Lung (tissue), 12 donors: Measurements from ENCODE around the gene PPT2. TPM values are rescaled to one million over a fixed set of nuclear protein-coding genes. Genes with fewer than 3 reads are reported as not detected.

Experiments
- ATAC-seq: fragments of 200-7000 bp; cut with Tn5 transposase; one replicate; pipeline ENCODE4 v1.9.1; 2020; ENCODE audit warnings: moderate number of reproducible peaks; ENCODE audit not compliant: insufficient read depth, low FRiP score
- DNase-seq, 3 donors: peaks; one replicate each; pipeline ENCODE4 v3.0.0-alpha.2; 2013 to 2017
- H3K27ac ChIP-seq, 2 donors: one replicate each; pipeline ENCODE4 v1.5.1; 2013; ENCODE audit warnings: mild to moderate bottlenecking in 2 of 2, moderate library complexity in 2 of 2, control low read depth in 1 of 2, inconsistent platforms in 1 of 2, low read depth in 1 of 2, low read length in 1 of 2
- H3K27me3 ChIP-seq, 3 donors: one replicate each; pipeline ENCODE4 v1.5.1; 2013; ENCODE audit warnings: low read length in 2 of 3; ENCODE audit not compliant: control insufficient read depth in 3 of 3, insufficient read depth in 3 of 3
- H3K36me3 ChIP-seq, 4 donors: one replicate each; pipeline ENCODE4 v1.5.1; 2013; ENCODE audit warnings: low read length in 4 of 4, mild to moderate bottlenecking in 1 of 4, moderate library complexity in 1 of 4; ENCODE audit not compliant: control insufficient read depth in 4 of 4, insufficient read depth in 4 of 4
- H3K4me1 ChIP-seq, 5 donors: one replicate each; pipeline ENCODE4 v1.5.1; 2013; ENCODE audit warnings: low read length in 5 of 5, mild to moderate bottlenecking in 2 of 5, moderate library complexity in 1 of 5; ENCODE audit not compliant: control insufficient read depth in 5 of 5, insufficient read depth in 5 of 5
- H3K4me3 ChIP-seq: one replicate; pipeline ENCODE4 v1.5.1; 2013; ENCODE audit warnings: mild to moderate bottlenecking, control low read depth, moderate library complexity
- H3K9ac ChIP-seq, 2 donors: one replicate each; pipeline ENCODE4 v1.5.1; 2013; ENCODE audit warnings: low read length in 2 of 2, control low read depth in 1 of 2; ENCODE audit not compliant: insufficient read depth in 1 of 2
- H3K9me3 ChIP-seq, 4 donors: one replicate each; pipeline ENCODE4 v1.5.1; 2013; ENCODE audit warnings: low read length in 3 of 4, mild to moderate bottlenecking in 1 of 4, moderate library complexity in 1 of 4; ENCODE audit not compliant: control insufficient read depth in 4 of 4, insufficient read depth in 3 of 4
- WGBS, 2 donors: extraction: QIAGEN DNeasy Blood & Tissue Kit; methylation state at CpG; one replicate each; pipeline ENCODE4 v1.1.7; 2013; 5-methylcytosine and 5-hydroxymethylcytosine counted together
- polyA plus RNA-seq, 2 donors: library from polyadenylated mRNA; stranded (reverse); fragments of 200-250 nt; gene quantifications; one replicate each; pipeline ENCODE4 v1.2.1, GENCODE V29; 2013
- total RNA-seq, 2 donors: library from RNA; depleted of rRNA in 1 of 2; stranded (reverse); fragments of >200 nt in 1 of 2; gene quantifications; one replicate each; pipeline ENCODE4 v1.2.1, GENCODE V29; 2014 to 2021
- TF ChIP-seq, protein P1 (sequence below): IDR thresholded peaks from 2 replicates; pipeline ENCODE4 v1.5.1; 2012; ENCODE audit warnings: mild to moderate bottlenecking; ENCODE audit errors: control extremely low read depth, extremely low read depth
- donor health status: control.
- donor health status: control.
- donor health status: Bipolar disorder and iron deficiency.
- donor health status: healthy.
- donor health status: DM: yes; HTN: yes; CAD: no.

The PPT2 gene
- total and polyA plus RNA-seq, 4 donors = 5.7 to 212 (median 11.1) TPM

DNA sequence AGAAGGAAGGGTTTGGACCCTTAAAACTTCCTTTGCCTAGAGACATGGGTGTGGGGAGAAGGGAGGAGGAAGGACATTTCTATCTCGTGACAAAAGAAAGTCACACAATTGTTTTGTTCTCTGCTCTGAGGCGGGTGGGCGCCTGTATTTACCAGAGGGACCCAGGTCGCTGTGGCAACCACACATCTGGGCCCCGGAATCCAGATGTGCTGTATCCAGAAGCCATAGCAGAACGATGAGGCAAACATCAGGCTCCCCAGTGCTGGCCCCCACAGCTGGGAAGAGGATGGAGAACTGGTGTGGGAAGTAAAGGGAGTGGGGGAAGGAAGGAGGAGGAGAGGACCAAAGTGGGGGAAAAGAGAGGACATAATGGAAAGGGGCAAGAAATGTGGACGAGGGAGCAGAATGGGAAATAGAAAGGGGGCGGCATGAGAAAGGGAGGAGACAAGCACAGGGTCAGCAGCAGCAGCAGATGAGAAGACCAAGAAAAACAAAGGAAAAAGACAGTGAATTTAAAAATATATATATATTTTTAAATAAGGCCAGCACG lies 41.4 kb upstream of the PPT2 start:
- peak overlapping the region in 1 of 2 donors; percentile 69 for H3K27ac ChIP-seq
- peaks cover 0 to 19% (median 14%) of the 10 kb centered on the region in 4 donors for H3K36me3 ChIP-seq
- peaks cover 6 to 50% (median 37%) of the 10 kb centered on the region in 5 donors for H3K4me1 ChIP-seq
- WGBS, 2 donors = 55 to 65% methylated on average over 9 of the region's 9 CpGs
- no peak overlapping the region for H3K4me3 ChIP-seq
- H3K27me3 ChIP-seq = peaks cover 0 to 14% (median 0%) of the 10 kb centered on the region in 3 donors
- peak; percentile 46 to 71 (median 47) for DNase-seq
- TF ChIP-seq, protein P1, sequence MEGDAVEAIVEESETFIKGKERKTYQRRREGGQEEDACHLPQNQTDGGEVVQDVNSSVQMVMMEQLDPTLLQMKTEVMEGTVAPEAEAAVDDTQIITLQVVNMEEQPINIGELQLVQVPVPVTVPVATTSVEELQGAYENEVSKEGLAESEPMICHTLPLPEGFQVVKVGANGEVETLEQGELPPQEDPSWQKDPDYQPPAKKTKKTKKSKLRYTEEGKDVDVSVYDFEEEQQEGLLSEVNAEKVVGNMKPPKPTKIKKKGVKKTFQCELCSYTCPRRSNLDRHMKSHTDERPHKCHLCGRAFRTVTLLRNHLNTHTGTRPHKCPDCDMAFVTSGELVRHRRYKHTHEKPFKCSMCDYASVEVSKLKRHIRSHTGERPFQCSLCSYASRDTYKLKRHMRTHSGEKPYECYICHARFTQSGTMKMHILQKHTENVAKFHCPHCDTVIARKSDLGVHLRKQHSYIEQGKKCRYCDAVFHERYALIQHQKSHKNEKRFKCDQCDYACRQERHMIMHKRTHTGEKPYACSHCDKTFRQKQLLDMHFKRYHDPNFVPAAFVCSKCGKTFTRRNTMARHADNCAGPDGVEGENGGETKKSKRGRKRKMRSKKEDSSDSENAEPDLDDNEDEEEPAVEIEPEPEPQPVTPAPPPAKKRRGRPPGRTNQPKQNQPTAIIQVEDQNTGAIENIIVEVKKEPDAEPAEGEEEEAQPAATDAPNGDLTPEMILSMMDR = no peak
- no peaks in the 10 kb centered on the region for H3K9me3 ChIP-seq
- no peak for ATAC-seq
- no peak overlapping the region for H3K9ac ChIP-seq

DNA sequence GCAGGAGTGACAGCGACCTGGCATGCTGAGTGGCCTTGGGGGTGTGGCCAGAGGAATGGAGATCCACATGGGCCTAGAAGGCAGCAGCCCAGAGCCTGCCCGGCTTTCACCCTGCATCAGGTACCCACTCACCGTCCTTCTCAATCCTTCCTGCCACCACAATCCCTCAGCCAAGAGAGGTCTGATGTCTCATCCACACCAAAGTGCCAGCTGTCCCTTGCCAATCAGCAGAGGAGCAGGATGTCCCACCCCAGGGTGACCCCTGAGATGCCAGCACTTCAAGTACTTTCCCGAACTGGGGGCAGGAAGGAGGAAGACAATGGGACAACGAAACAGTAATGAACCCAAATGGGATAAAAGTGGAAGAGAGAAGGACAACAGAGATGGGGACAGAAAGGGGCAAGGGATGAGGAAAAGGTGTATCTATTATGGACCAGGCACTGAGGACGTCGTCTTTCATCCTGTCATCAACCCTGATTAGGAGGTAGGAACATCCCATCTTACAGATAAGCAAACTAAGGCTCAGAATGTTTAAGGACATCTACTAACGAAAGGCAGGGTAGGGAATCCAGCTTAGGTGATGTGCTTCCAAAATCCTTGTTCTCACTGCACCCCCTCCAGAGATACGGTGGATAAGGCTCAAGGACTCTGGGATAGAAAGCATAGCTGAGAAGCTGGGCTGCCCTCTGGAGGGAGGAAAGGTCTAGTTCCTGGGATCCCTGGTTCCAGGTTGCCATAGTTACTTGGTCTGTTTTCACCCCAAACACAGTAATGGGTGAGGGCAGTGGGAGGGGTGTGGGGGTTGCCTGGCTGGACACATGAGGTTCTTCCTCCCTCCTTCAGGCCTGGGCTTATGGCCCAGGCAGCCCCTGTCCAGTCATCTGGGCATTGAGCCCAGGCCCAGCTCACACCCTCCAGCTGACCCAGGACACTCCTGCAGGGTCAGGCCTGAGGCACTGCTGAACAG lies 40.3 kb upstream of the PPT2 start:
- Histone ChIP-seq H3K36me3 (peaks cover 0 to 24% (median 17%) of the 10 kb centered on the region in 4 donors), H3K27ac (peak overlapping the region in 1 of 2 donors; percentile 86), H3K9me3 (no peaks in the 10 kb centered on the region), H3K4me1 (peaks cover 6 to 40% (median 28%) of the 10 kb centered on the region in 5 donors), H3K4me3 (no peak overlapping the region), H3K9ac (peak overlapping the region in 1 of 2 donors; percentile 66), H3K27me3 (peaks cover 0 to 12% (median 0%) of the 10 kb centered on the region in 3 donors)
- DNase-seq (peak; percentile 91 to 93 (median 92)), ATAC-seq (peak; percentile 50)
- 64 to 76% methylated on average over 9 of the region's 9 CpGs for WGBS, 2 donors
- TF ChIP-seq, protein P1 = no peak

DNA sequence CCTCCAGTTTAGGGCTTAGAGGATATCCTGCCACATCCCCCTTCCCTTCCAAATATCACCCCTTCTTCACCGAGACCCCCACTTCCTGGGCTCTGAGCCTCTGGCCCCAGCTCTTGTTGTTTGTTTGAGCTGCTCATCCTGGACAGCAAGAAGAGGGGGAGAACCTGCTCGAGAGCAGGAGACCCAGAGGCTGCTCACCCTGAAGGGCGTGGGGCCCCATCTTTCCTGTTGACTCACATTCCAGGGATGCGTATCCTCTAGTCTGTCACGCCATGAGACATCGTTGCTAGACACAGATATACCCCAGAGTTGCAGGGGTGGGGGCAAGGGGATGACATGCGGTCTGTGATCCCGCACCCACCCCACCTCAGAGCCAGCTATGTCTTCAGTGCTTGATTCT lies 39.1 kb upstream of the PPT2 start:
- ATAC-seq = no peak
- WGBS, 2 donors = 70 to 74% methylated on average over 8 of the region's 8 CpGs
- peak overlapping the region in 1 of 2 donors; percentile 59 for H3K27ac ChIP-seq
- H3K4me3 ChIP-seq = no peak overlapping the region
- H3K27me3 ChIP-seq = peaks cover 0 to under 1% (median 0%) of the 10 kb centered on the region in 3 donors
- H3K36me3 ChIP-seq = peaks cover 0 to 26% (median 21%) of the 10 kb centered on the region in 4 donors
- H3K4me1 ChIP-seq = peaks cover 9 to 44% (median 28%) of the 10 kb centered on the region in 5 donors
- TF ChIP-seq, protein P1 = no peak
- H3K9me3 ChIP-seq = no peaks in the 10 kb centered on the region
- no peak for DNase-seq
- no peak overlapping the region for H3K9ac ChIP-seq
